DOHH2 (cell line): ENCODE data around the gene RAI1.

Experiments used
- H3F3A ChIP-seq: fragments of 200-600 bp; sonication (generic), shearing (Covaris generic); 2 replicates; pipeline ENCODE4 v1.6.0; 2016; ENCODE audit warnings: antibody characterized with exemption, mild to moderate bottlenecking; ENCODE audit not compliant: control insufficient read depth, insufficient read depth
- H3K27ac ChIP-seq: fragments of 200-600 bp; sonication (generic); 2 replicates; pipeline ENCODE4 v1.5.1; 2014; ENCODE audit warnings: low read depth, mild to moderate bottlenecking, low read length, moderate library complexity
- H3K27me3 ChIP-seq: fragments of 200-600 bp; sonication (generic); 2 replicates; pipeline ENCODE4 v1.6.1; 2014; ENCODE audit warnings: mild to moderate bottlenecking, low read length, mixed read lengths; ENCODE audit not compliant: control insufficient read depth
- H3K36me3 ChIP-seq: fragments of 200-600 bp; sonication (generic); 2 replicates; pipeline ENCODE4 v1.6.1; 2014; ENCODE audit warnings: mild to moderate bottlenecking, low read length, moderate library complexity, mixed read lengths; ENCODE audit not compliant: control insufficient read depth
- H3K4me1 ChIP-seq: fragments of 200-600 bp; sonication (generic); 2 replicates; pipeline ENCODE4 v1.6.1; 2014; ENCODE audit warnings: mild to moderate bottlenecking, low read length, mixed read lengths; ENCODE audit not compliant: control insufficient read depth
- H3K4me2 ChIP-seq: fragments of 200-600 bp; sonication (generic); 2 replicates; pipeline ENCODE4 v1.6.0; 2014; ENCODE audit warnings: mild to moderate bottlenecking, low read length, moderate library complexity
- H3K4me3 ChIP-seq: fragments of 200-600 bp; sonication (generic); 2 replicates; pipeline ENCODE4 v1.5.1; 2014; ENCODE audit warnings: mild to moderate bottlenecking, low read length, mixed read lengths
- H3K79me2 ChIP-seq: fragments of 200-600 bp; sonication (generic); 2 replicates; pipeline ENCODE4 v1.6.1; 2014; ENCODE audit warnings: mild to moderate bottlenecking, low read length, mixed read lengths; ENCODE audit not compliant: control insufficient read depth
- H3K9me2 ChIP-seq: fragments of 200-600 bp; sonication (generic); replicated peaks from 2 replicates; pipeline ENCODE4 v1.6.1; 2014; ENCODE audit warnings: mild to moderate bottlenecking, low read length, mixed read lengths; ENCODE audit not compliant: control insufficient read depth
- H3K9me3 ChIP-seq: fragments of 200-600 bp; sonication (generic); 2 replicates; pipeline ENCODE4 v1.6.1; 2014; ENCODE audit warnings: antibody characterized with exemption, low read length, mixed read lengths; ENCODE audit not compliant: control insufficient read depth, insufficient read depth
- H4K20me1 ChIP-seq: fragments of 200-600 bp; sonication (generic); 2 replicates; pipeline ENCODE4 v1.6.0; 2014; ENCODE audit warnings: low read depth, mild to moderate bottlenecking, antibody characterized with exemption, low read length, moderate library complexity; ENCODE audit not compliant: control insufficient read depth, insufficient read depth
- CTCF ChIP-seq: fragments of 200-600 bp; sonication (generic); IDR thresholded peaks from one replicate; pipeline ENCODE4 v1.5.1; 2014; ENCODE audit warnings: antibody characterized with exemption, mild to moderate bottlenecking, low read depth, low read length; ENCODE audit not compliant: poor library complexity, severe bottlenecking
- EZH2phosphoT487 ChIP-seq: fragments of 200-600 bp; sonication (generic); IDR thresholded peaks from 2 replicates; pipeline ENCODE4 v1.6.1; 2017; ENCODE audit warnings: borderline replicate concordance, mild to moderate bottlenecking, antibody characterized with exemption, low read length, moderate library complexity, mixed read lengths

The RAI1 gene

GRCh38 chr17:17770632-17771044 lies 89.4 kb downstream of the RAI1 start:
- Histone ChIP-seq H3F3A (peaks cover 5% of the 10 kb centered on the region), H3K4me2 (no peak overlapping the region)

GRCh38 chr17:17771498-17772201 lies 90.4 kb downstream of the RAI1 start:
- peaks cover 46% of the 10 kb centered on the region for H3K79me2 ChIP-seq
- H3K4me2 ChIP-seq, result no peak overlapping the region
- no peaks in the 10 kb centered on the region for H3K27me3 ChIP-seq
- H3K4me1 ChIP-seq, result peaks cover 20% of the 10 kb centered on the region
- TF ChIP-seq CTCF, result no peak
- TF ChIP-seq EZH2phosphoT487, result no peak
- no peak overlapping the region for H3K27ac ChIP-seq
- no peaks in the 10 kb centered on the region; the same call in 1 of the 2 replicates for H3K36me3 ChIP-seq
- no peaks in the 10 kb centered on the region for H3K9me2 ChIP-seq
- H4K20me1 ChIP-seq, result no peaks in the 10 kb centered on the region
- H3K4me3 ChIP-seq, result no peak overlapping the region
- H3F3A ChIP-seq, result no peaks in the 10 kb centered on the region
- no peaks in the 10 kb centered on the region for H3K9me3 ChIP-seq

More at GRCh38 chr17:17770632-17771044, 89.4 kb downstream of the RAI1 start:
- peaks cover 48% of the 10 kb centered on the region for H3K79me2 ChIP-seq
- H3K36me3 ChIP-seq, result peaks cover 4% of the 10 kb centered on the region
- no peaks in the 10 kb centered on the region for H3K9me3 ChIP-seq
- H3K4me1 ChIP-seq, result peaks cover 25% of the 10 kb centered on the region
- no peaks in the 10 kb centered on the region for H3K9me2 ChIP-seq
- no peak overlapping the region for H3K27ac ChIP-seq
- TF ChIP-seq CTCF (no peak), EZH2phosphoT487 (no peak)
- no peaks in the 10 kb centered on the region for H4K20me1 ChIP-seq
- H3K27me3 ChIP-seq, result no peaks in the 10 kb centered on the region
- no peak overlapping the region for H3K4me3 ChIP-seq

- Histone ChIP-seq H3K4me1 (peaks cover 14% of the 10 kb centered on the region), H3K27me3 (no peaks in the 10 kb centered on the region), H3K79me2 (peaks cover 40% of the 10 kb centered on the region), H3K4me3 (no peak overlapping the region), H3K36me3 (no peaks in the 10 kb centered on the region; the same call in 1 of the 2 replicates), H3F3A (no peaks in the 10 kb centered on the region), H3K9me3 (no peaks in the 10 kb centered on the region), H3K9me2 (no peaks in the 10 kb centered on the region), H4K20me1 (no peaks in the 10 kb centered on the region), H3K27ac (no peak overlapping the region), H3K4me2 (no peak overlapping the region)
- TF ChIP-seq CTCF, result no peak
Observed at GRCh38 chr17:17772231-17772630, 91.0 kb downstream of the RAI1 start.
